Heart right ventricle (tissue), 16 donors: ENCODE results near the gene CDH7. TPM values are rescaled to one million over a fixed set of nuclear protein-coding genes. Genes with fewer than 3 reads are reported as not detected.

Experiments
- ATAC-seq, 8 donors: fragments of 200-7000 bp; cut with Tn5 transposase; one replicate each; pipeline ENCODE4 v1.9.1; 2020; ENCODE audit warnings: mild to moderate bottlenecking in 8 of 8, moderate library complexity in 8 of 8, moderate number of reproducible peaks in 1 of 8
- DNase-seq, 2 donors: peaks; one replicate each; pipeline ENCODE4 v3.0.0-alpha.2; 2020
- H3K27ac ChIP-seq, 10 donors: fragments of 200-600 bp; sonication (generic) in 2 of 10; one replicate each; pipeline versions ENCODE4 v1.5.0 to v1.8.0; 2020 to 2022; ENCODE audit warnings: mild to moderate bottlenecking in 3 of 10
- H3K27me3 ChIP-seq, 7 donors: fragments of 200-600 bp; one replicate each; pipeline ENCODE4 v1.8.0; 2021 to 2022; ENCODE audit warnings: mild to moderate bottlenecking in 2 of 7
- H3K36me3 ChIP-seq, 9 donors: fragments of 200-600 bp; sonication (generic) in 1 of 9; one replicate each; pipeline versions ENCODE4 v1.5.0 to v1.8.0; 2020 to 2022; ENCODE audit warnings: mild to moderate bottlenecking in 2 of 9
- H3K4me1 ChIP-seq, 9 donors: fragments of 200-600 bp; sonication (generic) in 1 of 9; one replicate each; pipeline versions ENCODE4 v1.5.0 to v1.8.0; 2020 to 2022; ENCODE audit warnings: mild to moderate bottlenecking in 4 of 9
- H3K4me3 ChIP-seq, 10 donors: fragments of 200-600 bp; sonication (generic) in 2 of 10; one replicate each; pipeline versions ENCODE4 v1.5.0 to v1.8.0; 2020 to 2022; ENCODE audit warnings: mild to moderate bottlenecking in 7 of 10, moderate library complexity in 2 of 10
- H3K9me3 ChIP-seq, 11 donors: fragments of 200-600 bp in 10 of 11; sonication (generic) in 2 of 11; one replicate each; pipeline versions ENCODE4 v1.5.0 to v1.8.0; 2013 to 2022; ENCODE audit warnings: mild to moderate bottlenecking in 2 of 11, control low read depth in 1 of 11, moderate library complexity in 1 of 11
- WGBS, 2 donors: extraction: QIAGEN DNeasy Blood & Tissue Kit; methylation state at CpG; one replicate each; pipeline ENCODE4 v1.1.7; 2013; ENCODE audit warnings: inconsistent platforms in 1 of 2; 5-methylcytosine and 5-hydroxymethylcytosine counted together
- intact Hi-C, 10 donors: fragments of 100-400 bp; cut with DNase I; formaldehyde crosslinking; loops; one replicate each; pipeline versions ENCODE4 v1.11.1 to v1.14.2; 2022
- polyA plus RNA-seq, 2 donors: library from polyadenylated mRNA; stranded (reverse); fragments of 200-250 nt; gene quantifications; one replicate each; pipeline ENCODE4 v1.2.3, GENCODE V29; 2013
- total RNA-seq, 10 donors: library from RNA; stranded (reverse); fragmentation: NEBNext Ultra II Directional in 3 of 10; extraction: Animal tissue kit (Norgen Biotek cat#: 25700) in 3 of 10; gene quantifications; one replicate each; pipeline versions ENCODE4 v1.2.1 to v1.2.4, GENCODE V29; 2021 to 2023
- TF ChIP-seq, protein P1 (sequence below), 9 donors: fragments of 200-600 bp; sonication (generic) in 2 of 9; IDR thresholded peaks; one replicate each; pipeline versions ENCODE4 v1.5.0 to v1.8.0; 2021 to 2022; ENCODE audit warnings: antibody characterized with exemption in 9 of 9, mild to moderate bottlenecking in 5 of 9, moderate library complexity in 1 of 9
- donor health status: Arrhythmogenic right ventricular cardiomyopathy.
- donor health status: ischemic (EF 13 %, LVEDD 7.1; RV severe dilation, severe dysfunction).
- donor health status: healthy with polysubstance abuse.
- donor health status: DM: no; HTN: yes; CAD: no.
- donor health status: DM: no; HTN: no; CAD: no.
- donor health status: ischemic (EF 25% LVEDD 6.9; RV normal size, moderate dysfunction).
- donor health status: ischemic (EF 25% LVEDD 5.7; RV mildly dilated, moderate dysfunction).
- donor health status: healthy.
- donor health status: DM: yes; HTN: yes; CAD: no.
- donor health status: Ischemic cardiomyopathy.
- donor health status: ischemic (EF 35%, LVEDD 5.7; RV mildly dilated, moderate dysfunction).
- donor health status: nonischemic (EF 11% LVEDD 7.7; RV severe dilation, severe dysfunction).
- donor health status: DM: yes; HTN: yes; CAD: no.
- donor health status: PGD.
- donor health status: ischemic (EF 29% LVEDD 5.4; RV normal size, mild dysfunction).
- donor health status: nonischemic (EF 23%, LVEDD 6.1; RV moderate dilation, normal function).

The CDH7 gene
- total and polyA plus RNA-seq, 12 donors, result not detected

DNA sequence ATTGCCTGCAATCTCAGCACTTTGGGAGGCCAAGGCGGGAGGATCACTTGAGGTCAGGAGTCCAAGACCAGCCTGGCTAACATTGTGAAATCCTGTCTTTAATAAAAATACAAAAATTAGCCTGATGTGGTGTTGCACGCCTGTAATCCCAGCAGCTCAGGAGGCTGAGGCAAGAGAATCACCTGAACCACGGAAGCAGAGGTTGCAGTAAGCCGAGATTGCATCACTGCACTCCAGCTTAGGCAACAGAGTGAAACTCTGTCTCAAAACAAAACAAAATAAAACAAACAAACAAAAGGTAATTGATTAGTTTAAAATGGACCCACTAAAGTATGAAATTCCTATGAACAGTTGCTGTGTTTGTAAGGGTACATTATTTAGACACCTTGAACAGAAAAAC is 39.8 kb downstream of the CDH7 start:
- intact Hi-C loops, result no loop called here
- DNase-seq (no peak), ATAC-seq (no peak)
- H3K9me3 ChIP-seq, result no peaks in the 10 kb centered on the region
- no peak overlapping the region for H3K27ac ChIP-seq
- WGBS, 2 donors, result 90 to 91% methylated on average over 4 of the region's 4 CpGs
- H3K27me3 ChIP-seq, result no peaks in the 10 kb centered on the region
- TF ChIP-seq, protein P1, sequence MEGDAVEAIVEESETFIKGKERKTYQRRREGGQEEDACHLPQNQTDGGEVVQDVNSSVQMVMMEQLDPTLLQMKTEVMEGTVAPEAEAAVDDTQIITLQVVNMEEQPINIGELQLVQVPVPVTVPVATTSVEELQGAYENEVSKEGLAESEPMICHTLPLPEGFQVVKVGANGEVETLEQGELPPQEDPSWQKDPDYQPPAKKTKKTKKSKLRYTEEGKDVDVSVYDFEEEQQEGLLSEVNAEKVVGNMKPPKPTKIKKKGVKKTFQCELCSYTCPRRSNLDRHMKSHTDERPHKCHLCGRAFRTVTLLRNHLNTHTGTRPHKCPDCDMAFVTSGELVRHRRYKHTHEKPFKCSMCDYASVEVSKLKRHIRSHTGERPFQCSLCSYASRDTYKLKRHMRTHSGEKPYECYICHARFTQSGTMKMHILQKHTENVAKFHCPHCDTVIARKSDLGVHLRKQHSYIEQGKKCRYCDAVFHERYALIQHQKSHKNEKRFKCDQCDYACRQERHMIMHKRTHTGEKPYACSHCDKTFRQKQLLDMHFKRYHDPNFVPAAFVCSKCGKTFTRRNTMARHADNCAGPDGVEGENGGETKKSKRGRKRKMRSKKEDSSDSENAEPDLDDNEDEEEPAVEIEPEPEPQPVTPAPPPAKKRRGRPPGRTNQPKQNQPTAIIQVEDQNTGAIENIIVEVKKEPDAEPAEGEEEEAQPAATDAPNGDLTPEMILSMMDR (IDR thresholded peaks at IDR 0.05), result no peak
- H3K36me3 ChIP-seq, result no peaks in the 10 kb centered on the region
- H3K4me3 ChIP-seq, result no peak overlapping the region
- no peaks in the 10 kb centered on the region for H3K4me1 ChIP-seq

DNA sequence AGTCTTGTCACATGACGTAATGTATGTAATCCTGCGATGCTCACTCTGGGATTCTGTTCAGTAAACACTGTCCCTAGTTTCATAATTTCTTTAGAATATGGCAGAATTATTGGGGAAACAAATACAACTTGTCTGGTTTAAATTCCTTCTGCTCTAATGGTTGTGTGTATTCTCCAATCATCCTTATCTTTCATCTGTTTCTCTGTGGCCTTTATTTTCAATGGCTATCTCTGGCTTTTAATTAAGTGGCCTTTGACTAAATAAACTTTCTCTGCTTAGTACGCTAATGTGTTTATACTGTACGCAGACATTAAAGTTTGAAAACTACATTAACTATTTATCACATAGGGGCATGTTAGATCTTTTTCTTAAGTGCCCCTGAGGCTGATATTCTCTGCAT is 40.9 kb downstream of the CDH7 start:
- H3K4me1 ChIP-seq, result no peaks in the 10 kb centered on the region
- 57 to 66% methylated on average over 4 of the region's 4 CpGs for WGBS, 2 donors
- intact Hi-C loops, result no loop called here
- DNase-seq (no peak), ATAC-seq (no peak)
- no peaks in the 10 kb centered on the region for H3K27me3 ChIP-seq
- TF ChIP-seq, protein P1 (IDR thresholded peaks at IDR 0.05), result no peak
- H3K4me3 ChIP-seq, result no peak overlapping the region
- no peaks in the 10 kb centered on the region for H3K9me3 ChIP-seq
- H3K36me3 ChIP-seq, result no peaks in the 10 kb centered on the region
- H3K27ac ChIP-seq, result no peak overlapping the region

DNA sequence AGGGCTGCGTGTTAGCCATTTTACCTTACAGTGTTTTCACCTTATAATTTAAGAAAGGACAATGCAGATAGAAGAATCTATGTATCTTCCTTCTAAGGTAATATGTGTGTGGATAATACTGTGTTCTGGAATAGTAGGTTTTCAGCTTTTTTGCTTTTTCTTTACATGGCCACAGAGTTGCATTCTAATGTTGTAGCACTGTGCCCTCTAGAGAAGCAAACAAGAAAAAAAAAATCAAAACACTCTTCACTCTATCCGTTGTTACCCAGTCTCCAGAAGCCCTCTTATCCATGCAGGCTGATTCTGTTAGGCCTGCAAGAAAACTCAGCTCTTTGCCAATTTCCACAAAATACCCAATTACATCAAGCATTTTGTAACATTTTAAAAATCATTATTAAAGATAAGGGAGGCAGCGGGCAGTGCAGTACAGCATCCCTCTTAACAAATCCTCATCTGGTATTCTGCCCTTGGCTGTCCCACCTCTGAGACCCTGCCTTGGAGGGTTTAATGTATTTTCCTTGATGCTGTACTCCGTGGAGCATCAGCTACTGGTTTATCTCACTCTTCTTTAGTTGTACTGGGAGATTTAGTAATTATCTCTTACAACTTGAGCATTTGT is 41.8 kb downstream of the CDH7 start:
- no peak for DNase-seq
- Histone ChIP-seq H3K27ac (no peak overlapping the region), H3K9me3 (no peaks in the 10 kb centered on the region), H3K4me3 (no peak overlapping the region), H3K36me3 (no peaks in the 10 kb centered on the region), H3K4me1 (no peaks in the 10 kb centered on the region), H3K27me3 (no peaks in the 10 kb centered on the region)
- ATAC-seq, result no peak
- intact Hi-C loops, result no loop called here
- TF ChIP-seq, protein P1 (IDR thresholded peaks at IDR 0.05), result no peak
- WGBS, 2 donors, result 64 to 66% methylated on average over 4 of the region's 4 CpGs

DNA sequence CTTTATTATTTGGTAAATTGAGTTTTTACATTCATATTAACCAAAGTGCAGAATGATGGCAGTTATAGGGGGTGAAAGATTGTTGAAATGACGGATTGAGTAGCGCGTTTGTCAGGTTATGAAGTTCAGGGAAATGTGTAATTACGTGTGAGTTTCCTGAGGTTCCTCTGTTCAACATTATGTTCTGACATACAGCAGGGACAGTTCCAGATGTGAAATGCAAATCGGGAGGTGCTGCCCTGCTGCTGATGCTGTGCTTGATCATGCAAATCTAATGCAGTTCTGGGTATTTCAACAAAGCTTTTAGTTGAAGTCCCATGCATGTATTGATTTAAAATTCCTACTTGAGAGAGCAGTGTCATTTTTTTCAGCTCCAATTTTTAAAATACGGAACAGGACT is 57.9 kb downstream of the CDH7 start:
- Histone ChIP-seq H3K4me3 (no peak overlapping the region), H3K36me3 (no peaks in the 10 kb centered on the region), H3K27me3 (no peaks in the 10 kb centered on the region), H3K4me1 (no peaks in the 10 kb centered on the region), H3K27ac (no peak overlapping the region), H3K9me3 (no peaks in the 10 kb centered on the region)
- ATAC-seq, result no peak
- TF ChIP-seq, protein P1 (IDR thresholded peaks at IDR 0.05), result no peak
- intact Hi-C loops, result loop anchor here in 1 of 10 donors (5.0 kb wide), 1 partner anchor 1669 kb away; no protein-coding TSS in a partner anchor
- no peak for DNase-seq
- 75 to 77% methylated on average over 6 of the region's 6 CpGs for WGBS, 2 donors
